ENCODE data around the gene ATP5ME.

GRCh38 chr4:709348-709747, 35.3 kb upstream of the ATP5ME start:
- TF ChIP-seq EZH2 (IDR thresholded peaks at IDR 0.05; ENCODE audit: borderline replicate concordance): no peak
- no peak for TF ChIP-seq CTCF (IDR thresholded peaks at IDR 0.05; ENCODE audit: poor library complexity)
- no peak for TF ChIP-seq EZH2phosphoT487 (IDR thresholded peaks at IDR 0.05; ENCODE audit: low read depth, severe bottlenecking, unreplicated experiment)
